Jurkat, Clone E6-1 (cell line): Measurements from ENCODE around the gene COL13A1.

Experiments
- DNase-seq: peaks from one replicate; pipeline ENCODE4 v3.0.0-alpha.2; 2011; ENCODE audit warnings: low read depth, low spot score
- H3K4me3 ChIP-seq: 2 replicates; pipeline ENCODE4 v1.5.1; 2011; ENCODE audit warnings: mild to moderate bottlenecking, low read length, control low read depth, moderate library complexity

Gene COL13A1

DNA sequence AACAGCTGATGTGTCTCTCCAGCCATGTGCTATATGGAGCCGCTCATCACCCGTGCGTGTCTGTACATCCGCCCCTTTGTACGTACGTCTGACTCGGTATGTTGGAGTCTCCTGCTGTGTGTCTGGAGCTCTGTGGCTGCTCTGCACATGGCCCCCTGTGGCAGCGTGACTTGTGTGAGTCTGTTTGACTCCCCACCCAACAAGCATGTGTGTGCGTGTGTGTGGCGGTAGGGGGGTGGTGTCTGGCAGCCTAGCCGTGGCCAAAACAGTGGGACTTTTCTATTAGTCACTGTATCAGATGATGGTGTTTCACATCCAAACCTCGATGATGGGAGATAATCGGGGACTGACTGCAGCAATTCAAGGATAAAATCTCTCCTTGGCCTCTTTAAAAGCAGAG is 94.1 kb downstream of the COL13A1 start:
- H3K4me3 ChIP-seq: no peak overlapping the region
- no peak for DNase-seq

DNA sequence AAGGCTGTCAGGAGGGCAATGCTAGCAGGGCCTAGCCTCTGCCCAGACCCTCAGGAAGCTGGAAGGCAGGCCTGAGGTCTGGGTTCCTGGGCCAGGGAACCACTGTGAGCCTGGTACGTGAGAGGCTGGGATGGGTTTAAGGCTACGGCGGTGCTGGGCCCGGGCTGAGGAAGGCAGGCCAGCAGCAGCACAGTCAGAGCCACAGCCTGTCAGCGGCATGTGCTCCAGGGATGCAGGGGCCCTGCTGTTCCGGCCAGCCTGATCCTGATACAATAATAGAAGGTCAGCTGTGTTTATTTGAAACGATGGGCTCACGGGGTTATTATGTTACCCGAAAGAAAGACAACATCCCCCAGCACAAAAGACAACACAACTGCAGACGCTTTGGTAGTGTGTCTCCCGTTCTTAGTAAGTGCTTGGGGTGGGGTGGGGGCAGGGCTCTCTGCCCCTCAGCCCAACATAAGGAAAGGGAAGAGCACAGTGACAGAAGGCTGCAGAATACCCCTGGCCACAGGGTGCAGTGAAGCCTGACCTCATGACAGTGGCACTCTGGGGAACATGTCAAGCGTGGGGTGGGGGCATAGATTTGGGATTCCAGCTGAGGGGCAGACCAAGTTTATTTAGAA is 95.0 kb downstream of the COL13A1 start:
- no peak overlapping the region for H3K4me3 ChIP-seq
- no peak for DNase-seq

DNA sequence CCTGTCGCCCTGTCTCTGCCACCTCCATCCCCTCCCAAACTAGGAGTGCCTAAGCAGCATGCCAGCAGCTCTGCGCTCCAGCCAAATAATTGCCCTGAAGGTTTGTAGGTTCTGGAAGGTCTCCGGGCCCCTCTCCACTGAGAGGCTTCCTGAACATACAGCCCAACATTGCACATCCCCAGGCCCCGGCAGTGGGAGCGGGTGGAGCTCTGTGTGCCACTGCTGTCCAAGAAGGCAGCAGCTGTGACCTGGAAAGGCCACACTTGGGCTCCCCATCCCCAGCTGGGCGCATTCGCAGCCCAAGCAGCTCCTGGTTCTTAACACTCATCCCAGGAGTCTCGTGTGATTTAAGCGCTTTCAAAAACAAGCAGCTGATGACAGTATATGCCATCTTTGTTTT is 95.7 kb downstream of the COL13A1 start:
- DNase-seq: no peak
- no peak overlapping the region for H3K4me3 ChIP-seq

DNA sequence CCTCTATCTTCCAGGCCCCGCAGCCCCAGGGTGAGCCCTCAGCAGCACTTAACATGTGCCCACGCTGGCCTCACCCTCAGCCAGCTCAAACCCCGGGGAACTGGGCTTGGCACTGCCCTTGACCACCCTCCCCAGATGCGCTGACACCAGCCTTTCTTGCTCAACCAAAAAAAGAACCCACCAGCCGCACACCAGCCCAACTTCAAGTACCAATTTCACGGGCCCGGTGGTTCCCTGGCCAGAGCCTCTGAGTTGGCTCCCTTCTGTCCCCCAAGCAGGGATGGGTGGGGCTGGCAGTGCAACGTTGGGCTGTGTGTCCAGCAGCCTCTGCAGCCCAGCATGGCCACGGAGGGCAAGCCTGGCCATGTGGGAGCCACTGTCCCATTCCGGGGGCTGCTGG is 96.3 kb downstream of the COL13A1 start:
- no peak for DNase-seq
- no peak overlapping the region for H3K4me3 ChIP-seq

DNA sequence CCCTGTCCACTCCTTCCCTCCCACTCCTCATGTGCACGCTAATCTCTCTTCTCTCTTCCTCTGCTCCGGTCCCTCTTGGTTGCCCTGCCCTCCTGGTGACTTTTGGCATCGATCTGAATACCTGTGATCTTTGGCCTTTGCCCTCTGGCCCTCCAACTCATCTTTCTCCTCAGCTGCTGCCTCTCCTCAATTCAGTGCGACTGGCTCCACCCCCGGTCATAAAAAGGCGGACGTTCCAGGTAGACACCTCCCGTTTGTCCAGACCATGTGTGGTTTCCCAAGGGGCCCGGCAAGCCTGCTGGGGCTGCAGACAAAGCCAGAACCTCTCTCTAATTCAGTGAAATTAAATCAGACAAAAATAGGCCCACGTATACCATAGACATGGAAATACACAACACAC is 96.8 kb downstream of the COL13A1 start:
- DNase-seq: no peak
- H3K4me3 ChIP-seq: no peak overlapping the region

DNA sequence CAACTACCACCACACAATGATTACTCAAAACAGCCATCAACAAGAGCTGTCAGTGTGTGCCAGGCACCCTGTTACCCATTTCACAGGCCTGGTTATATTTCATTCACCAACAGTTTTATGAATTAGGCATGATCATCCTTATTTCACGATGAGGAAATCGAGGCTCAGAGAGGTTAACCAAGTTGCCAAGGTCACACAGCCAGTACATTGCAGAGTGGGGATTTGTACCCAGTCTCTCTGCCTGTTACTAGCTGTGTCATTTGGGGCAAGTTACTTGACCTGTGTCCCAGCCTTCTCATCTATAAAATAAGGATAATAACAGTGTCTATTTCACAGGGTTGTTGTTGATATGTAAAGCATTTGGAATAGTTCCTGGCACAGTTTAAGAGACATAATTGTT is 97.2 kb downstream of the COL13A1 start:
- no peak overlapping the region for H3K4me3 ChIP-seq
- DNase-seq: no peak

DNA sequence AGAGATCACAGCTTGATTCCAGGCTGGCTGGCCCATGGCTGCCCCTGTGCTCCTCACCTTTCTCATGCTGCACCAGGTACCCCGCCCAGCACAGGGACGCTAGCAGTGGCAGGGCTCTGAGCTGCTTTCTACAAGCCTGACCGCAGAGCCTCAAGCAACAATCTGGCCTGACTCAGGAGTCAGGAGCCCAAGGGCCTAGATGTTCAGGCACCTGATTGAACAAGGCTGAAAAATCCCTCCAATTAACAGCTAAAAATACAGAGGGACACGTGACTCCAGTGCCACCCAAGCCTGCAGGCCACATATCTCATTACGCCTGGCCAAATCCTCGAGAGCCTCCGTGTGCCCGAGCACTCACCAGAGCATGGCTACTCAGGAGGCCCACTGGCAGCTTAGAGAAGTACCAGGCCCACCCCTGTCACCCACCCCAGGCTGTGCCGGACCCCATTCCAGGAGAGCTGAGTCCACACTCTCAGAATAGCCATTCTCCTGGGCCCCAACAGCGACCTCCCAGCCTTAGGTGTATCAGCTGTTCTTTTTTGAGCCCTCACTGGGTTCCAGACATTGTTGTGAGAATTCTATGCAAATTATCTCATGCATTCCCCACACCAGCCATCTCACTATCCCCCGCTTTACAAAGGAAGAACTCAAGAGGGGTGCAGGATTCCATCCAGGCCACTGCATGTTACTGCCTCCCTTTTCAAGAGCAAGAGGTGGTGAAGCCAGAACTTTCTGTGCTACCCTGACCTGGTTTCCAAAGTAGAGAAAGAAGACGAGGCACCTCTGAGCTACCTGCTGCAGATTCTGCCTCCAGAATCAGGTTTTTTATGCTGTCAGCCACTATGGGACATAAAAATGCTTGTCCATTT is 98.3 kb downstream of the COL13A1 start:
- no peak for DNase-seq
- no peak overlapping the region for H3K4me3 ChIP-seq

DNA sequence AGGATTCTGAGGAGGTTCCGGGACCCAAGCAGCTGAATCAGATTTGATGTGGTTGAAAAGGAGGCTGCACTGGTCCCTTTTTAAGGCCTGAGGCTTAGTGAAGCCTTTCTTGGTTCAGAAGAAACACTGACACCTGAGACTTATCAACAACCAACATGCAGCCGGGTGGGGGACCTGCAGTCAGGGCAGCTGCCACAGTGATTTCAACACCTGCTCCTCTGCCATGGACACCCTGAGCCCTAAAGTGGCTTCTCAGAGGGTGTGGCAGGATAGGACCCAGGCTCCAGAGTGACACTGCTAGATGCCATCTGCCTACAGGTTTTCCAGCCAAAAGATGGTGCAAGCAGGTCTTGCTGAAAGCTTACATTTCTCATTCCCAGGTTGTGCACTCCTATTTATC is 99.3 kb downstream of the COL13A1 start:
- H3K4me3 ChIP-seq: no peak overlapping the region
- peak; percentile 92 for DNase-seq

DNA sequence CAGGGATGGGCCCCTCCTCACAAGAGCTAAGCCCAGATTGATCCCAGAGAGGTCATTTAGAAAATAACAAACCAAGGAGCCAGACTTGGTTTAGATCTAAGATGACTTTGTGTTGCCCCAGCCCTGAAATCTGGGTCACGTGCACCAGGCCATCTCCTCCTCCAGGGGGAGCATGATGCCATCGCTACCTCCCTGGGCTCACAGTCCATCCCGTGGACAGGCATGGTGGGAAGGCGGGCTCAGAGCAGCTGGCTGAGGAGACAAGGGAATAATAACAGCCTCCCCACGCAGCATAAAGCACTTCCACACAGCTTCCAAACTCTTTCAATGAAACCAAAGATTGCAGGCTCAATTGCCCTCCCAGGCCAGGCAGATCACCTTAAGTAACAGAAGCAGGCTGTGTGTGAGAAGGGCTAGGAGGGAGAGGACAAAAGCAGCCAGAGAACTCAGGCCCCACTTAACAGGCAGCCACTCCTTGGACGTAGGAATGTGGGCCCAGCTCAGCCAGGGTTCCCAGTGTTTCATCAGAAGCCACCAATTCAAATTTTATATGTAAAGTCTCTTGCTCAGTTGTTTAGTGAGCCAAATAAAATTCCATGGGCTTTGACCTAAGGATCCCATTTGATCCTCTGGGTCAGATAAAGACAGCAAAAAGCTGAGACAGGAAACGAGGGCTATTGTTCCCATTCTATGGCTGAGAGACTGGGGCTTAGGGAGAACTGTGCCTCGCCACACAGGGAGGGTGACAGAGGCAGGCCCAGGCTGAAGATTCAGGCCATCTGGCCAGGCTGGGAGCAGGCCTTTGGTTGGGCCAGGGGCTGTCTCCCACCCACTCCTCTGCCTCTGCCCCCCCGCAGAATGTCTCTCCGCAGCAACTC is 100.2 kb downstream of the COL13A1 start:
- DNase-seq: peak; percentile 5

DNA sequence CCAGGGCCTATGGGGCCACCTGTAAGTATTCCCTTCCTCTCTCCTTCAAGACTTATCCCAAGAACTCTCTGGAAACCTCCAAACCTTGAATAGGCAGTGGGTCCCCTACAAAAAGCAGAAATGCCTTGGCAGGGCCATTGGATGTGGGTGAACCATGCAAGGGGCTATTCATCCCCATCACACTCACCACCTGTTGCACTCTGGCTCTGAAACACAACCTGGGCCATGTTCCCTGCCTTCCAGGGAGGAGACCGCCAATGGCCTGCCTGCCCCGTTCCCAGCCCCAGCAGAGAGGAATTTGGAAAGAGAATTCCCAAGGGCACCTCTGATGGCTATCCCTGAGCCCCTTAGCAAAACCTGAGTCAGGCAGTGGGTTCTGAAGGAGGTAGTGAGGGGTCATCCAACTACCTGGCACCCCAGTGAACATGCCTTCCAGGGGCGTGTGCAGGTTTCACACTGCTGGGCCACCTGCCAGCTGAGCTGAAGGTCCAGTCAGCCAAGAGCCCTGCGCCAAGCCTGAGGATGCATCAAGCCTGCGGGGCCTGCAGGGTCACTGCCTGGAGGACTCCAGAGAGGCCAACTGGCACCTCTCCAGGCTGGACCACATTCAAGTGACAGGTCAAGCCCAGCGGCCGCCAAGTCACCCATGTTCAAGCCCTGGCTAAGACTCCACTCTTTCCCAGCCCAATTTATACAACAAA is 101.3 kb downstream of the COL13A1 start:
- no peak for DNase-seq
- no peak overlapping the region for H3K4me3 ChIP-seq

More for the DNA sequence above, 100.2 kb downstream of the COL13A1 start:
- no peak overlapping the region for H3K4me3 ChIP-seq

DNA sequence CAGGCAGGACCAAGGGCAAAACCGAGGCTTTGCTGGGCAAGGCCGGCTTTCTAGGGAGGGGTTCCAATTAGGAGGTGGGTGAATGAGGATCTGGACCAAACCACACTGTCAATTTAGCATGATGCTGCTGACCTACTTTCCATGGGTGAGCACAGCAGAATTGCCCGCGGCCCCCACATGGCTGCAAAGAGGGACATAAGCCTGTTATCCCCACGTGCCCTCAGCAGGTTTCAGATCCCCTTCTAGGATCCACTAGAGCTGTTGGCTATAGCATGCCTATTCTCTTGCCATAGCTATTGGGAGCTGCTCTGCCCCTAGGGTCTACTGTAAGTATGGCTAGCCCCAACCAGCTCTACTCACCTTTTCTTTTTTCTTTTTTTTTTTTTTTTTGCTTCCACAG is 102.8 kb downstream of the COL13A1 start:
- no peak overlapping the region for H3K4me3 ChIP-seq
- no peak for DNase-seq

DNA sequence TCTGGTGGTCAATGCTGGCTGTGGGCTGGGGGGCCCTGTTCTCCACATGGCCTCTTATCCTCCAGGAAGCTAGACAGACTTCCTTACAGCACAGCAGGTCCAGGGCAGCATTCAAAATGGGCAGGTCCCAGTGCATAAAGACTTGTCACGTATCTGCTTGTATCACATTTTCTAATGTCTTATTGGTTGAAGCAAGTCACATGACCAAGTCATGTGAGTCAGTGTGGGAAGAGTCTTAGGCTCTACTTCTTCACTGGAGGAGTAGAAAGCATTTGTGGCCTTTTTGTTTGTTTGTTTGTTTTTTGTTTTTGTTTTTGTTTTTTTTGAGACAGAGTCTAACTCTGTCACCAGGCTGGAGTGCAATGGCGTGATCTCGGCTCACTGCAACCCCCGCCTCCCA is 104.7 kb downstream of the COL13A1 start:
- DNase-seq: peak; percentile 8

DNA sequence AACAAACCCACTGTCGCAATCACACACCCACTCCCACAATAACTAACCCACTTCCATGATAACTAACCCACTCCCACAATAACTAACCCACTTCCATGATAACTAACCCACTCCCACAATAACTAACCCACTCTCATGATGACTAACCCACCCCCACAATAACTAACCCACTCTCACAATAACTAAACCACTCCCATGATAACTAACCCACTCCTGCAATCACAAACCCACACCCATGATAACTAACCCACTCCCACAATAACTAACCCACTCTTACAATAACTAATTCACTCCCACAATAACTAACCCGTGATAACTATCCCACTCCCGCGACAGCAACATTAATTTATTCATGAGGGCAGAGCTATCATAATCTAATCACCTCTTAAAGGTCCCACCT is 105.8 kb downstream of the COL13A1 start:
- DNase-seq: no peak
- H3K4me3 ChIP-seq: no peak overlapping the region

More for the DNA sequence above, 104.7 kb downstream of the COL13A1 start:
- H3K4me3 ChIP-seq: no peak overlapping the region

DNA sequence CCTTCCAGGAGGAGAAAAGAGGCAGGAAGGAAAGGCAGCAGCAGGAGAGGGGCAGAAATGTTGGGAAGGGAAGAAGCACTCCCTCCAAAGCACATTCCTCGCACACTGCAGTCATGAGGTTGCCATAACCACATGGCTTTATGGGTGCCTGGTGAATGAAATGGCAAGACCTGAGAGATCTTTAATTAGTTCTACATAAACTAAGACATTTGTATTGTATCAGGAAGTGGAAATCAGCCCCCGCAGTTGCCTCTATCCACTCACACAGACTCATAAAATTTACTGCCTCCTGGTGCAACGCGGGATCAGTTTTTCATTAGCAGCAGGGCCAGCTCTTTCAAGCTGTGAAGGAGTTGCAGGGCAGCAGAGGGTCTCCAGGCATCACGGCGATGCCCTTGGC is 106.4 kb downstream of the COL13A1 start:
- H3K4me3 ChIP-seq: no peak overlapping the region
- DNase-seq: no peak

DNA sequence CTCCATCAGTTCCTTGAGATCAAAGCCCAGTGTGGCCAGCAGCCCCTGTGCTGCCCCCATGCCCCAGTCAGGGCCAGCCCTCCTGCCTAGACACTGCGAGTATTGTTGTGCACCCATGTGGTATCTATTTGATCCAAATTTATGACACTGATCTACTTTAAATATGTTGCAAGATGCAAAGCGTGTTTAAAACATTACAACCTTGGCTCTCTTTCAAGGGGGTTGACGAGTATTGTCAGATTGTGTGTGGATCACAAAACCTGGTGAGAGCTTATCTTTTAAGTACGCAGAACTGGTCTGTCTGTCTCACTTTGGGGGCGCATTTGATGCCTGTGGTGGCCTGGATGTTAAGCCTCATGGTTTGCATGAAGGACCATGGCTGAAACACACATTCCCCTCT is 108.9 kb downstream of the COL13A1 start:
- DNase-seq: no peak
- H3K4me3 ChIP-seq: no peak overlapping the region

DNA sequence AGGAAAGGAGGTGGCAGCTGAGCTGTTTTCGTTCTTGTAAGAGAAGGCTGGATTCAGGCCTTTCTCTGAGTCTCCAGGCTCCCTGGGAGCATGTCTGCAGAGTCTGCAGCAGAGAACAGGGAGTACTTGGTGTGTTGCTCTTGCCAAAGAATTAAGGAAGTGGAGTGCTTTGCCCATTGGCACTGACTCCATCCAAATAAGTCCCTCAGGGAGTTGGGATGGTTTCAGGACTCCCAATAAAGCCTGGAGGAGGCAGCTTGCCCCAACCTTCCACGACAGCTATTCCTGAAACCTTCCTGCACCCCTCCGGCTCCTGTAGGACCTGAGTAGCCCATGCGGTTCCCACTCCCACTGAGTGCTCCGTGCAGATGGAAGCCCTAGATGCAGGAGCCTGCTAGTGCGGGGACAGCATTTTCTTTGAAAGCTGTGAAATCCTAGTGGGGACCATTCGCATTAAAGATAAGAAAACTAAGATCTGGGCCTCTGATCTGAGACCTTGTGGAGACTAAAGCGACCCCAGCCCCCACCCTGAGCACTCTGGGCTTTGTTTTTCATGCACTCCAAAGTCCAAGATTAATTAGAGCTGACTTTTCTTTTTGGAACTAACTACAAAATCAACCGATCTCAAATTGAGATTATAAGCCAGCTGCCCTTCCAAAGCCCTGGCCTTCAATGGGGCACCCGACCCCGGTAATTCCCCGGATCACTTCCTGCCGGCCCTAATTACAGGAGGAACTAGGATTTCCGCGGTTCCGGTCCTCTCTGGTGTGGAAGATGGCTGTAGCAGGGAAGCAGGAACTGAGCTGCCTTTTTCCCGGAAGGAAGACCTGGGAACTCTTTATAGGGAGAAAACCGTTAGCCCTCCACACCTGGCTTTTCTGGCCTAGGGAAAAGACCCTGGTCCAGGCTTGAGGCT is 110.2 kb downstream of the COL13A1 start:
- no peak for DNase-seq
- H3K4me3 ChIP-seq: no peak overlapping the region

DNA sequence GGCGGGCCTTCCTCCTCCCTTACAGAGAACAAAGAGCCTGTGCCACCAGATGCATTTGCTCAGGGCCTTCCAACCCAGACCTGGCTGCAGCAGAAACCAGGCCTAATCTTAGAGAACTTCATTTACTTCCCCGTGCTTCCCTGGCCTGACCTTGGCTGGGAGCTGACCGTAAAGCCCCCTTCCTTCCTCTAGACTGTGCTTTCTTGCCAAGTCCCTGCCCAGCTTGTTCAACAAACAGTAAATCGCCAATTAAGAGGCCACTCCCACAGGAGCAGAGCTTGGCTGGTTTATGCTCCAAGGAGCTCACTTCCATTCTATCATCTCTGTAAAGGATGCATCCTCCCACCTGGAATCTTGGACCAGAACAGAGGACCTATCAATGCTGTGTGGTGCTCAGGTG is 110.9 kb downstream of the COL13A1 start:
- H3K4me3 ChIP-seq: no peak overlapping the region
- no peak for DNase-seq

DNA sequence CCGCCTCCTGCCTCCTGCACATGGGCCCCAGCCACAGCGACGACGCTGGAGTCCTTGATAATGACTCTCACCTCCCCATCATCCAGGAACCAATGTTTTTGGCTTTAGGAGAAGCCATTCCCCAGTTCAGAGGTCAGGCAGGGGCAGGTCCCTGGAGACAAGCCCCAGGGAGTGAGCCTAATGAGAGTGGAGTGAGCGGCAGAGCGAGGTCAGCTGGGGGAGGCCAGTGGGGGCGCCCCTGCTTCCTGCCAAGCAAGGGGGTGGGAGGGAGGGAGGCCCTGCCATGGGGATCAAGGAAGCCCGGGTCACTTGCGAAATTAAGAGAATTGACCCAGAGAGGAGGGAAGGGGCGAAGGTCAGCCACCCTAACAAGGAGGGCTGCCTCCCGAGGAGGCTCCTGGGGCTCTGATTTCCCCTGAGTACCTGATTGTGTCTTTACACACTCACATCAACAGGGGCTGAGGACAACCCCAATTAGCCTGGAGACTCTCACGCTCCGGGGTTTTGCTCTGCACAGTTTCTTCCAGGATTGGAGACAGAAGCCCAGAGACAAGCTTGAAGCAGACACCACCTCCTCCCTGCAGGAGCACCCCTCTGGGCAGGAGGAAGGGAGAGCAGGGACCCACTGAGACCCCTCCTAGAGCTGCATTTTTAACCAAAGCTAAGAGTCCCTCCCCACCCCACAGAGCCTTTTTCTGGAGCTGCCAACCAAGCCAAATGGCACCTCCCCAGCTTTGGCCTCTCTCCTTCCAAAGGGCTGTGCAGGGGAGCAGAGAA is 112.1 kb downstream of the COL13A1 start:
- no peak overlapping the region for H3K4me3 ChIP-seq
- DNase-seq: no peak
